Fibroblast of mammary gland (primary cell): Measurements from ENCODE around the gene MYH9.
A peak's percentile ranks its signal among the peaks of the same experiment; 100 is the strongest.

Source experiments
- DNase-seq: peaks from one replicate; pipeline ENCODE4 v3.0.0-alpha.2; 2010; ENCODE audit warnings: low read depth
- H3K4me3 ChIP-seq: 2 replicates; pipeline ENCODE4 v1.5.1; 2011; ENCODE audit warnings: low read depth, mild to moderate bottlenecking, low read length, moderate library complexity; ENCODE audit not compliant: control insufficient read depth
- CTCF ChIP-seq: conservative IDR thresholded peaks from 2 replicates; pipeline ENCODE4 v1.5.1; 2011; ENCODE audit warnings: low read depth, low read length, inconsistent platforms; ENCODE audit not compliant: control insufficient read depth, insufficient read depth

The MYH9 gene

GRCh38 chr22:36284171-36284571, 103.6 kb downstream of the MYH9 start:
- H3K4me3 ChIP-seq = no peak overlapping the region
- no peak for DNase-seq
- TF ChIP-seq CTCF = no peak

GRCh38 chr22:36282328-36282831, 105.4 kb downstream of the MYH9 start:
- DNase-seq = no peak
- no peak for TF ChIP-seq CTCF
- H3K4me3 ChIP-seq = no peak overlapping the region

GRCh38 chr22:36281781-36282327, 105.9 kb downstream of the MYH9 start:
- TF ChIP-seq CTCF = no peak
- no peak overlapping the region for H3K4me3 ChIP-seq
- DNase-seq = no peak

GRCh38 chr22:36280379-36280778, 107.4 kb downstream of the MYH9 start:
- no peak overlapping the region for H3K4me3 ChIP-seq
- no peak for DNase-seq
- no peak for TF ChIP-seq CTCF

GRCh38 chr22:36279219-36279666, 108.5 kb downstream of the MYH9 start:
- no peak for DNase-seq
- no peak for TF ChIP-seq CTCF
- no peak overlapping the region for H3K4me3 ChIP-seq

GRCh38 chr22:36277482-36278291, 110.1 kb downstream of the MYH9 start:
- peak; percentile 74 for TF ChIP-seq CTCF
- H3K4me3 ChIP-seq = no peak overlapping the region
- DNase-seq = peak; percentile 64
